Measurements from ENCODE around the gene REL.

GRCh38 chr2:60965499-60965785 lies 84.1 kb downstream of the REL start:
- TF ChIP-seq, protein P1, sequence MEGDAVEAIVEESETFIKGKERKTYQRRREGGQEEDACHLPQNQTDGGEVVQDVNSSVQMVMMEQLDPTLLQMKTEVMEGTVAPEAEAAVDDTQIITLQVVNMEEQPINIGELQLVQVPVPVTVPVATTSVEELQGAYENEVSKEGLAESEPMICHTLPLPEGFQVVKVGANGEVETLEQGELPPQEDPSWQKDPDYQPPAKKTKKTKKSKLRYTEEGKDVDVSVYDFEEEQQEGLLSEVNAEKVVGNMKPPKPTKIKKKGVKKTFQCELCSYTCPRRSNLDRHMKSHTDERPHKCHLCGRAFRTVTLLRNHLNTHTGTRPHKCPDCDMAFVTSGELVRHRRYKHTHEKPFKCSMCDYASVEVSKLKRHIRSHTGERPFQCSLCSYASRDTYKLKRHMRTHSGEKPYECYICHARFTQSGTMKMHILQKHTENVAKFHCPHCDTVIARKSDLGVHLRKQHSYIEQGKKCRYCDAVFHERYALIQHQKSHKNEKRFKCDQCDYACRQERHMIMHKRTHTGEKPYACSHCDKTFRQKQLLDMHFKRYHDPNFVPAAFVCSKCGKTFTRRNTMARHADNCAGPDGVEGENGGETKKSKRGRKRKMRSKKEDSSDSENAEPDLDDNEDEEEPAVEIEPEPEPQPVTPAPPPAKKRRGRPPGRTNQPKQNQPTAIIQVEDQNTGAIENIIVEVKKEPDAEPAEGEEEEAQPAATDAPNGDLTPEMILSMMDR (IDR thresholded peaks at IDR 0.05): no peak
- TF ChIP-seq POLR2AphosphoS5 (IDR thresholded peaks at IDR 0.05; ENCODE audit: low read depth, low read length): no peak
